GM12874 (cell line): ENCODE measurements around the gene PLEKHM3.

Experiments used
- CTCF ChIP-seq: IDR thresholded peaks from 2 replicates; pipeline ENCODE4 v1.5.1; 2011; ENCODE audit warnings: low read depth, mild to moderate bottlenecking, control low read depth, low read length, moderate library complexity; ENCODE audit not compliant: insufficient read depth

The PLEKHM3 gene

GRCh38 chr2:207926989-207927300 lies 98.4 kb downstream of the PLEKHM3 start:
- TF ChIP-seq CTCF = no peak

- TF ChIP-seq CTCF = no peak
These were observed 99.0 kb downstream of the PLEKHM3 start for GRCh38 chr2:207926133-207926988.

GRCh38 chr2:207925601-207926000 lies 99.7 kb downstream of the PLEKHM3 start:
- no peak for TF ChIP-seq CTCF

- TF ChIP-seq CTCF = no peak
These were observed 103.7 kb downstream of the PLEKHM3 start for GRCh38 chr2:207921606-207922005.

- no peak for TF ChIP-seq CTCF
These were observed 104.6 kb downstream of the PLEKHM3 start for GRCh38 chr2:207920721-207921120.

- no peak for TF ChIP-seq CTCF
These were observed 105.0 kb downstream of the PLEKHM3 start for GRCh38 chr2:207920321-207920720.

- TF ChIP-seq CTCF = no peak
These were observed 106.0 kb downstream of the PLEKHM3 start for GRCh38 chr2:207919164-207919919.
